Sigmoid colon (tissue), 7 donors: ENCODE data around the gene LLGL2. TPM values are rescaled to one million over a fixed set of nuclear protein-coding genes. Genes with fewer than 3 reads are reported as not detected.
A peak's percentile ranks its signal among the peaks of the same experiment; 100 is the strongest.

Experiments
- DNase-seq: peaks from one replicate; pipeline ENCODE4 v3.0.0-alpha.2; 2019
- H3K27ac ChIP-seq, 4 donors: fragments of 200-600 bp; sonication (generic); one replicate each; pipeline ENCODE4 v1.5.1; 2016 to 2019; ENCODE audit warnings: mild to moderate bottlenecking in 1 of 4
- H3K27me3 ChIP-seq, 3 donors: fragments of 200-600 bp; sonication (generic); one replicate each; pipeline ENCODE4 v1.5.1; 2019; ENCODE audit warnings: mild to moderate bottlenecking in 1 of 3
- H3K36me3 ChIP-seq, 4 donors: fragments of 200-600 bp; sonication (generic); one replicate each; pipeline ENCODE4 v1.5.1; 2016 to 2019
- H3K4me1 ChIP-seq, 4 donors: fragments of 200-600 bp; sonication (generic); one replicate each; pipeline ENCODE4 v1.5.1; 2017 to 2019
- H3K4me3 ChIP-seq, 4 donors: fragments of 200-600 bp; sonication (generic); one replicate each; pipeline ENCODE4 v1.5.1; 2017 to 2019; ENCODE audit warnings: mild to moderate bottlenecking in 2 of 4, moderate library complexity in 1 of 4
- H3K9me3 ChIP-seq, 4 donors: fragments of 200-600 bp in 3 of 4; sonication (generic) in 3 of 4; one replicate each; pipeline versions ENCODE4 v1.5.1 to v1.6.1; 2013 to 2019
- CTCF ChIP-seq, 4 experiments: fragments of 450-650 bp in 3 of 4; fragments of 200-600 bp in 1 of 4; IDR thresholded peaks; one replicate each; pipeline ENCODE4 v1.5.1; 2016 to 2019; ENCODE audit warnings: antibody characterized with exemption in 4 of 4, mild to moderate bottlenecking in 3 of 4, moderate library complexity in 2 of 4
- EP300 ChIP-seq, 4 donors: sonication (generic); formaldehyde crosslinking; IDR thresholded peaks; one replicate each; pipeline ENCODE4 v1.6.1; 2017; ENCODE audit warnings: antibody characterized with exemption in 4 of 4
- POLR2A ChIP-seq, 2 donors: fragments of 450-650 bp; IDR thresholded peaks; one replicate each; pipeline ENCODE4 v1.6.1; 2016; ENCODE audit warnings: antibody characterized with exemption in 2 of 2, mild to moderate bottlenecking in 2 of 2, moderate library complexity in 2 of 2
- POLR2AphosphoS5 ChIP-seq, 4 donors: sonication (generic); formaldehyde crosslinking; IDR thresholded peaks; one replicate each; pipeline ENCODE4 v1.6.1; 2017; ENCODE audit warnings: antibody characterized with exemption in 4 of 4
- WGBS, 2 donors: extraction: QIAGEN DNeasy Blood & Tissue Kit; methylation state at CpG; one replicate each; pipeline ENCODE4 v1.1.7; 2013; 5-methylcytosine and 5-hydroxymethylcytosine counted together
- intact Hi-C: fragments of 100-400 bp; cut with DNase I; formaldehyde crosslinking; loops from one replicate; pipeline ENCODE4 v1.15.1; 2023
- polyA plus RNA-seq, 3 donors: library from polyadenylated mRNA; stranded (reverse); fragments of 200-250 nt; gene quantifications; one replicate each; pipeline ENCODE4 v1.2.3, GENCODE V29; 2013
- total RNA-seq, 4 donors: library from RNA; depleted of rRNA; stranded (reverse); fragments of >200 nt; gene quantifications; one replicate each; pipeline ENCODE4 v1.1.0, GENCODE V29; 2016
- donor health status: healthy with polysubstance abuse.
- donor health status: Bipolar disorder and iron deficiency.
- donor health status: healthy.

Gene LLGL2
- total and polyA plus RNA-seq, 7 donors = 1.4 to 299 (median 5.0) TPM

GRCh38 chr17:75485688-75486087 is 39.8 kb upstream of the LLGL2 start:
- DNase-seq = no peak
- no peaks in the 10 kb centered on the region for H3K9me3 ChIP-seq
- H3K4me3 ChIP-seq = no peak overlapping the region
- peaks cover 0 to 5% (median 2%) of the 10 kb centered on the region in 4 donors for H3K36me3 ChIP-seq
- no peak overlapping the region for H3K27ac ChIP-seq
- TF ChIP-seq POLR2AphosphoS5 (IDR thresholded peaks at IDR 0.05) (no peak), EP300 (IDR thresholded peaks at IDR 0.05) (no peak), POLR2A (IDR thresholded peaks at IDR 0.05) (no peak), CTCF (IDR thresholded peaks at IDR 0.05) (no peak)
- intact Hi-C loops = no loop called here
- H3K4me1 ChIP-seq = peaks cover 0 to 22% (median 13%) of the 10 kb centered on the region in 4 donors
- no peaks in the 10 kb centered on the region for H3K27me3 ChIP-seq
- 92 to 96% methylated on average over 12 of the region's 12 CpGs for WGBS, 2 donors

- peaks cover 0 to 22% (median 13%) of the 10 kb centered on the region in 4 donors for H3K4me1 ChIP-seq
Observed at GRCh38 chr17:75486151-75486550, 39.3 kb upstream of the LLGL2 start.

GRCh38 chr17:75486951-75487350 is 38.5 kb upstream of the LLGL2 start:
- Histone ChIP-seq H3K9me3 (no peaks in the 10 kb centered on the region), H3K4me1 (peaks cover 0 to 22% (median 13%) of the 10 kb centered on the region in 4 donors), H3K27me3 (no peaks in the 10 kb centered on the region), H3K4me3 (no peak overlapping the region), H3K27ac (peak overlapping the region in 2 of 4 donors; percentile 27 to 36), H3K36me3 (peaks cover 5 to 17% (median 11%) of the 10 kb centered on the region in 4 donors)
- 87 to 91% methylated on average over 5 of the region's 5 CpGs for WGBS, 2 donors
- intact Hi-C loops = no loop called here
- TF ChIP-seq POLR2AphosphoS5 (IDR thresholded peaks at IDR 0.05) (no peak), CTCF (IDR thresholded peaks at IDR 0.05) (no peak)
- DNase-seq = no peak

More at GRCh38 chr17:75486151-75486550, 39.3 kb upstream of the LLGL2 start:
- peaks cover 0 to 10% (median 6%) of the 10 kb centered on the region in 4 donors for H3K36me3 ChIP-seq
- intact Hi-C loops = no loop called here
- DNase-seq = no peak
- H3K4me3 ChIP-seq = no peak overlapping the region
- TF ChIP-seq EP300 (IDR thresholded peaks at IDR 0.05) = no peak
- no peak for TF ChIP-seq POLR2A (IDR thresholded peaks at IDR 0.05)
- TF ChIP-seq CTCF (IDR thresholded peaks at IDR 0.05) = no peak
- no peak for TF ChIP-seq POLR2AphosphoS5 (IDR thresholded peaks at IDR 0.05)
- no peaks in the 10 kb centered on the region for H3K27me3 ChIP-seq
- WGBS, 2 donors = 89 to 93% methylated on average over 14 of the region's 14 CpGs
- H3K9me3 ChIP-seq = no peaks in the 10 kb centered on the region
- no peak overlapping the region for H3K27ac ChIP-seq

- 47 to 84% methylated on average over 12 of the region's 12 CpGs for WGBS, 2 donors
- no peaks in the 10 kb centered on the region for H3K9me3 ChIP-seq
- peaks cover 0 to 22% (median 13%) of the 10 kb centered on the region in 4 donors for H3K4me1 ChIP-seq
- intact Hi-C loops = no loop called here
- H3K36me3 ChIP-seq = peaks cover 10 to 22% (median 14%) of the 10 kb centered on the region in 4 donors
- TF ChIP-seq EP300 (IDR thresholded peaks at IDR 0.05) (no peak), POLR2A (IDR thresholded peaks at IDR 0.05) (no peak), POLR2AphosphoS5 (IDR thresholded peaks at IDR 0.05) (no peak), CTCF (IDR thresholded peaks at IDR 0.05) (no peak)
- H3K27ac ChIP-seq = peak overlapping the region in 2 of 4 donors; percentile 27 to 36
- no peaks in the 10 kb centered on the region for H3K27me3 ChIP-seq
- H3K4me3 ChIP-seq = no peak overlapping the region
- DNase-seq = peak; percentile 64
Observed at GRCh38 chr17:75487351-75488070, 38.0 kb upstream of the LLGL2 start.
